K562 (cell line): ENCODE measurements around the gene SYNE1. TPM values are rescaled to one million over a fixed set of nuclear protein-coding genes. Genes with fewer than 3 reads are reported as not detected.

Experiments
- ATAC-seq: fragments of 200-7000 bp; cut with Tn5 transposase; 3 replicates; pipeline ENCODE4 v1.9.1; 2020; ENCODE audit warnings: moderate library complexity
- BruUV-seq: library from RNA; stranded (reverse); fragments of 400-500 nt; replicated peaks from 2 replicates; lab custom pipeline; 2021; lab: Mats Ljungman, UMichigan
- CTCF ChIA-PET: fragments of 300-600 bp; formaldehyde crosslinking; extraction: SDS; loops from one replicate; lab custom pipeline; 2021; ENCODE audit warnings: low intra/inter-chr PET ratio; lab: Yijun Ruan, JAX
- POLR2A ChIA-PET: fragments of 300-600, 350-650 bp; sonication (Branson Sonifier 250); formaldehyde crosslinking; extraction: SDS; loops from one replicate; lab custom pipeline; 2021; ENCODE audit warnings: antibody characterized with exemption, inconsistent platforms; lab: Yijun Ruan, JAX
- DNase-seq, 4 experiments: peaks; one replicate each; pipeline versions ENCODE4 v3.0.0 to v3.0.0-alpha.2; 2011 to 2018; ENCODE audit warnings: low spot score in 3 of 4, mixed read lengths in 3 of 4; ENCODE audit errors: extremely low read depth in 1 of 4
- FAIRE-seq: peaks from 2 replicates; lab custom pipeline; 2011; peaks lifted over from hg19 to GRCh38; lab: Jason Lieb, UNC
- H2AFZ ChIP-seq: 2 replicates; pipeline ENCODE4 v1.6.0; 2011; ENCODE audit warnings: low read depth, low read length, control low read depth, inconsistent platforms
- H3K27ac ChIP-seq: fragments of 200-600 bp; 3 replicates; pipeline ENCODE4 v1.8.0; 2011; ENCODE audit warnings: low read depth, mild to moderate bottlenecking, control low read depth, inconsistent platforms, low read length, moderate library complexity, mixed read lengths; ENCODE audit errors: extremely low read depth
- H3K27me3 ChIP-seq, 2 experiments: fragments of 300-600 bp in 1 of 2; 2 replicates in 1 of 2; 3 replicates in 1 of 2; pipeline versions ENCODE4 v1.6.0 to v1.8.0; 2011; ENCODE audit warnings: inconsistent platforms in 2 of 2, low read length in 2 of 2, mild to moderate bottlenecking in 1 of 2, mixed read lengths in 1 of 2, moderate library complexity in 1 of 2; ENCODE audit not compliant: control insufficient read depth in 2 of 2, insufficient read depth in 2 of 2
- H3K36me3 ChIP-seq: fragments of 300-600 bp; 3 replicates; pipeline ENCODE4 v1.8.0; 2011; ENCODE audit warnings: mild to moderate bottlenecking, low read length, inconsistent platforms; ENCODE audit not compliant: control insufficient read depth, insufficient read depth
- H3K4me1 ChIP-seq, 2 experiments: fragments of 200-600 bp in 1 of 2; replicated peaks in 1 of 2; 2 replicates in 1 of 2; 3 replicates in 1 of 2; pipeline versions ENCODE4 v1.5.1 to v1.8.0; 2011; ENCODE audit warnings: inconsistent platforms in 2 of 2, low read length in 2 of 2, mild to moderate bottlenecking in 1 of 2, mixed read lengths in 1 of 2, moderate library complexity in 1 of 2; ENCODE audit not compliant: control insufficient read depth in 2 of 2, insufficient read depth in 2 of 2
- H3K4me2 ChIP-seq: 2 replicates; pipeline ENCODE4 v1.6.1; 2011; ENCODE audit warnings: low read length, control low read depth, inconsistent platforms, mixed read lengths; ENCODE audit not compliant: insufficient read depth
- H3K4me3 ChIP-seq: fragments of 200-600 bp; sonication (generic), shearing (Covaris generic); 2 replicates; pipeline ENCODE4 v1.5.1; 2016; ENCODE audit warnings: control low read depth, inconsistent platforms
- H3K79me2 ChIP-seq: fragments of 200-600 bp; 3 replicates; pipeline ENCODE4 v1.8.0; 2011; ENCODE audit warnings: low read length, inconsistent platforms; ENCODE audit not compliant: control insufficient read depth, insufficient read depth
- H3K9ac ChIP-seq, 2 experiments: 2 replicates each; pipeline versions ENCODE4 v1.6.0 to v1.6.1; 2011; ENCODE audit warnings: low read depth in 2 of 2, low read length in 2 of 2, control low read depth in 1 of 2, inconsistent platforms in 1 of 2, mild to moderate bottlenecking in 1 of 2, mixed read lengths in 1 of 2; ENCODE audit not compliant: insufficient read depth in 1 of 2
- H3K9me1 ChIP-seq: one replicate; pipeline ENCODE4 v1.6.0; 2011; ENCODE audit warnings: inconsistent platforms, mild to moderate bottlenecking, low read length, moderate library complexity; ENCODE audit not compliant: control insufficient read depth, insufficient read depth
- H3K9me3 ChIP-seq: replicated peaks from 2 replicates; pipeline ENCODE4 v1.5.1; 2011; ENCODE audit warnings: low read depth, low read length, inconsistent platforms; ENCODE audit not compliant: control insufficient read depth, insufficient read depth
- H4K20me1 ChIP-seq: replicated peaks from 2 replicates; pipeline ENCODE4 v1.6.1; 2011; ENCODE audit warnings: low read length, inconsistent platforms, mixed read lengths; ENCODE audit not compliant: control insufficient read depth, insufficient read depth
- BMI1 ChIP-seq: fragments of 150-350 bp; IDR thresholded peaks from 2 replicates; pipeline ENCODE4 v1.6.1; 2014; ENCODE audit warnings: low read length
- BRD4 ChIP-seq: fragments of 200-600 bp; sonication (generic); IDR thresholded peaks from 2 replicates; pipeline ENCODE4 v1.6.1; 2017; ENCODE audit warnings: inconsistent platforms
- C11orf30 ChIP-seq: fragments of 450-650 bp; IDR thresholded peaks from 2 replicates; pipeline ENCODE4 v1.6.1; 2016; ENCODE audit warnings: low read depth, mild to moderate bottlenecking
- CBX5 ChIP-seq: IDR thresholded peaks from 2 replicates; pipeline ENCODE4 v1.6.1; 2014; ENCODE audit warnings: low read depth, borderline replicate concordance
- CTCFL ChIP-seq: IDR thresholded peaks from 2 replicates; pipeline ENCODE4 v1.6.1; 2011; ENCODE audit warnings: borderline replicate concordance, low read depth, mild to moderate bottlenecking, moderate library complexity, low read length; ENCODE audit not compliant: insufficient read depth, poor library complexity, severe bottlenecking
- DIDO1 ChIP-seq: fragments of 450-650 bp; IDR thresholded peaks from 2 replicates; pipeline ENCODE4 v1.6.1; 2016; ENCODE audit warnings: low read depth, missing biosample characterization, missing genetic modification characterization
- ELF1 ChIP-seq: fragments of 200-800 bp; sonication (Bioruptor generic); IDR thresholded peaks from 2 replicates; pipeline ENCODE4 v1.6.1; 2016; ENCODE audit warnings: missing genetic modification characterization, missing compliant biosample characterization
- EP300 ChIP-seq: IDR thresholded peaks from 2 replicates; pipeline ENCODE4 v1.6.1; 2012; ENCODE audit warnings: low read length, improper control_type of control experiment
- ETS2 ChIP-seq: IDR thresholded peaks from 2 replicates; pipeline ENCODE4 v1.6.1; 2016; ENCODE audit warnings: borderline replicate concordance, missing genetic modification characterization, mild to moderate bottlenecking, moderate library complexity, missing compliant biosample characterization; ENCODE audit not compliant: poor library complexity, severe bottlenecking
- EWSR1 ChIP-seq: fragments of 450-650 bp; IDR thresholded peaks from 2 replicates; pipeline ENCODE4 v1.6.1; 2018; ENCODE audit warnings: borderline replicate concordance, mild to moderate bottlenecking, low read depth, moderate library complexity; ENCODE audit not compliant: partially characterized antibody
- HES1 ChIP-seq: fragments of 450-650 bp; IDR thresholded peaks from 2 replicates; pipeline ENCODE4 v1.6.1; 2016; ENCODE audit warnings: low read depth, mild to moderate bottlenecking, moderate library complexity
- HOXB6 ChIP-seq: fragments of 250-450 bp; sonication (Bioruptor Pico); IDR thresholded peaks from 2 replicates; pipeline ENCODE4 v1.5.1; 2022; ENCODE audit warnings: mild to moderate bottlenecking, borderline replicate concordance
- IFI16 ChIP-seq: fragments of 250-450 bp; sonication (Bioruptor Pico); IDR thresholded peaks from 2 replicates; pipeline ENCODE4 v2.1.2; 2022; ENCODE audit warnings: mild to moderate bottlenecking, inconsistent platforms
- IRF2 ChIP-seq: sonication (generic); formaldehyde crosslinking; IDR thresholded peaks from 2 replicates; pipeline ENCODE4 v1.8.1; 2022; ENCODE audit warnings: mild to moderate bottlenecking, missing genetic modification reagents
- KDM5B ChIP-seq: fragments of 200-600 bp; sonication (generic); IDR thresholded peaks from 2 replicates; pipeline ENCODE4 v1.6.1; 2012; ENCODE audit warnings: low read depth, mild to moderate bottlenecking, moderate library complexity, low read length, control low read depth, inconsistent platforms; ENCODE audit not compliant: insufficient replicate concordance
- LARP7 ChIP-seq: fragments of 450-650 bp; IDR thresholded peaks from 2 replicates; pipeline ENCODE4 v1.6.1; 2016
- MAFG ChIP-seq: fragments of 450-650 bp; conservative IDR thresholded peaks from 2 replicates; pipeline ENCODE4 v1.6.1; 2016; ENCODE audit warnings: missing genetic modification characterization, missing compliant biosample characterization
- MAFK ChIP-seq: IDR thresholded peaks from 2 replicates; pipeline ENCODE4 v1.6.1; 2011; ENCODE audit warnings: low read length, improper control_type of control experiment
- NCOA6 ChIP-seq: fragments of 450-650 bp; IDR thresholded peaks from 2 replicates; pipeline ENCODE4 v1.6.1; 2017; ENCODE audit warnings: mild to moderate bottlenecking
- NFIX ChIP-seq: fragments of 250-450 bp; sonication (Bioruptor Pico); IDR thresholded peaks from 2 replicates; pipeline ENCODE4 v1.4.0; 2020; ENCODE audit warnings: low read depth, mild to moderate bottlenecking, moderate library complexity
- RHOXF2B ChIP-seq: fragments of 250-450 bp; sonication (Bioruptor Pico); conservative IDR thresholded peaks from 2 replicates; pipeline ENCODE4 v1.5.1; 2021
- SRSF1 ChIP-seq: fragments of 200-400 bp; formaldehyde crosslinking; IDR thresholded peaks from 2 replicates; pipeline ENCODE4 v1.6.1; 2017; ENCODE audit warnings: mild to moderate bottlenecking, low read depth, low read length, moderate library complexity
- TAF9B ChIP-seq: fragments of 450-650 bp; IDR thresholded peaks from 2 replicates; pipeline ENCODE4 v1.6.1; 2018; ENCODE audit warnings: mild to moderate bottlenecking; ENCODE audit not compliant: partially characterized antibody
- TEAD2 ChIP-seq: fragments of 450-650 bp; IDR thresholded peaks from 2 replicates; pipeline ENCODE4 v1.6.1; 2016; ENCODE audit warnings: missing genetic modification characterization, control low read depth, missing compliant biosample characterization
- XRCC4 ChIP-seq: IDR thresholded peaks from one replicate; pipeline ENCODE4 v1.6.1; 2011; ENCODE audit not compliant: insufficient read depth, insufficient read length; ENCODE audit errors: extremely low read depth
- ZNF316 ChIP-seq: fragments of 450-650 bp; IDR thresholded peaks from 2 replicates; pipeline ENCODE4 v1.6.1; 2016
- in situ Hi-C: fragments of 300-500 bp; cut with MboI; formaldehyde crosslinking; loops from 4 replicates; pipeline ENCODE4 v1.15.0; 2018; ENCODE audit warnings: inconsistent platforms, mixed read lengths
- intact Hi-C: fragments of 100-400 bp; cut with micrococcal nuclease; formaldehyde crosslinking; loops from 2 replicates; pipeline ENCODE4 v1.14.2; 2022
- polyA plus RNA-seq, 8 experiments: library from polyadenylated mRNA; depleted of rRNA in 4 of 8; stranded (reverse) in 5 of 8; unstranded in 3 of 8; fragments of >200 nt; fragmentation: Nextera tagmentation in 2 of 8; fragmentation: Illumina TruSeq in 1 of 8; extraction: Ambion mirVana in 2 of 8; extraction: Trizol in 1 of 8; gene quantifications; 2 replicates each; pipeline versions ENCODE4 v1.2.1 to v1.2.3, GENCODE V29; 2011 to 2014; ENCODE audit warnings: inconsistent platforms in 1 of 8, missing spikeins in 1 of 8
- total RNA-seq, 7 experiments: library from RNA; depleted of rRNA in 6 of 7; stranded (reverse); fragments of >200 nt in 6 of 7; fragmentation: Illumina TruSeq in 2 of 7; extraction: Trizol in 2 of 7; gene quantifications; 2 replicates each; pipeline versions ENCODE4 v1.2.1 to v1.2.3, GENCODE V29; 2011 to 2021; ENCODE audit warnings: low replicate concordance in 1 of 7

Gene SYNE1
- total and polyA plus RNA-seq, 9 of the 15 experiments (the other 6 are each of a cell fraction or from before 2014, with no cell fraction given): under 0.01 to 0.42 (median 0.08) TPM; not detected in 1

- H3K9me1 ChIP-seq: no peaks in the 10 kb centered on the region
- in situ Hi-C loops: no loop called here
- H3K4me1 ChIP-seq: no peaks in the 10 kb centered on the region
- H3K27me3 ChIP-seq: no peaks in the 10 kb centered on the region
- H4K20me1 ChIP-seq: no peaks in the 10 kb centered on the region
- ChIA-PET POLR2A (no interaction called here), CTCF (no interaction called here)
- ATAC-seq: no peak
- H3K36me3 ChIP-seq: no peaks in the 10 kb centered on the region
- BruUV-seq: no TSS peak
- no peak for FAIRE-seq
- H3K4me2 ChIP-seq: no peak overlapping the region
- H3K9ac ChIP-seq: no peak overlapping the region
- H3K79me2 ChIP-seq: no peaks in the 10 kb centered on the region
- no peak overlapping the region for H2AFZ ChIP-seq
- no peaks in the 10 kb centered on the region for H3K9me3 ChIP-seq
- H3K27ac ChIP-seq: no peak overlapping the region
- no peak overlapping the region for H3K4me3 ChIP-seq
- no peak for DNase-seq
- TF ChIP-seq TAF9B (no peak), NCOA6 (no peak), HOXB6 (no peak), C11orf30 (peak; percentile 52), MAFG (tag) (no peak), HES1 (no peak), ELF1 (no peak), NFIX (CRISPR knock-in tag) (no peak), EP300 (no peak), CBX5 (no peak), ZNF316 (peak; percentile 75), XRCC4 (no peak), BMI1 (no peak), TEAD2 (tag) (no peak), CTCFL (no peak), ETS2 (no peak), RHOXF2B (no peak), IFI16 (no peak), LARP7 (no peak), SRSF1 (no peak), DIDO1 (tag) (no peak), IRF2 (CRISPR knock-in tag) (no peak), KDM5B (no peak), EWSR1 (no peak), MAFK (peak; percentile 21; the same call in 1 of the 2 replicates), BRD4 (no peak)
- intact Hi-C loops: no loop called here
These were observed 33.3 kb downstream of the SYNE1 start for GRCh38 chr6:152603911-152604310.
